Mucosa of descending colon (tissue), 3 donors: ENCODE results near the gene PIKFYVE. TPM values are rescaled to one million over a fixed set of nuclear protein-coding genes. Genes with fewer than 3 reads are reported as not detected.

Source experiments
- ATAC-seq: fragments of 200-7000 bp; cut with Tn5 transposase; one replicate; pipeline ENCODE4 v1.9.1; 2020; ENCODE audit warnings: mild to moderate bottlenecking, moderate library complexity
- DNase-seq, 3 donors: peaks; one replicate each; pipeline ENCODE4 v3.0.0-alpha.2; 2020
- H3K36me3 ChIP-seq: fragments of 200-600 bp; one replicate; pipeline ENCODE4 v1.8.0; 2021; ENCODE audit warnings: low read depth, mild to moderate bottlenecking
- H3K4me1 ChIP-seq: fragments of 200-600 bp; one replicate; pipeline ENCODE4 v1.8.0; 2021; ENCODE audit warnings: low read depth, mild to moderate bottlenecking
- H3K4me3 ChIP-seq: fragments of 200-600 bp; one replicate; pipeline ENCODE4 v1.8.0; 2021; ENCODE audit warnings: mild to moderate bottlenecking
- H3K9me3 ChIP-seq: fragments of 200-600 bp; one replicate; pipeline ENCODE4 v1.8.0; 2021; ENCODE audit warnings: mild to moderate bottlenecking
- intact Hi-C, 2 donors: fragments of 100-400 bp; cut with DNase I in 1 of 2; cut with micrococcal nuclease in 1 of 2; formaldehyde crosslinking; loops; one replicate each; pipeline versions ENCODE4 v1.11.0 to v1.11.1; 2022; cut with DNase I, micrococcal nuclease
- total RNA-seq, 3 donors: library from RNA; stranded (reverse); fragmentation: NEBNext Ultra II Directional in 2 of 3; extraction: Animal tissue kit (Norgen Biotek cat#: 25700) in 2 of 3; gene quantifications; one replicate each; pipeline versions ENCODE4 v1.2.1 to v1.2.4, GENCODE V29; 2021 to 2023
- TF ChIP-seq, protein P1 (sequence below): fragments of 200-600 bp; IDR thresholded peaks from one replicate; pipeline ENCODE4 v1.8.0; 2022; ENCODE audit warnings: antibody characterized with exemption, mild to moderate bottlenecking
- donor health status: DM: no; HTN: no; CAD: no; lungs with moderate emphysema.
- donor health status: DM: no; HTN: no; CAD: no.
- donor health status: DM: no; HTN: yes; CAD: no.

Gene PIKFYVE
- total RNA-seq, 3 donors from 2014 or later: 20.5 to 29.6 (median 25.2) TPM

DNA sequence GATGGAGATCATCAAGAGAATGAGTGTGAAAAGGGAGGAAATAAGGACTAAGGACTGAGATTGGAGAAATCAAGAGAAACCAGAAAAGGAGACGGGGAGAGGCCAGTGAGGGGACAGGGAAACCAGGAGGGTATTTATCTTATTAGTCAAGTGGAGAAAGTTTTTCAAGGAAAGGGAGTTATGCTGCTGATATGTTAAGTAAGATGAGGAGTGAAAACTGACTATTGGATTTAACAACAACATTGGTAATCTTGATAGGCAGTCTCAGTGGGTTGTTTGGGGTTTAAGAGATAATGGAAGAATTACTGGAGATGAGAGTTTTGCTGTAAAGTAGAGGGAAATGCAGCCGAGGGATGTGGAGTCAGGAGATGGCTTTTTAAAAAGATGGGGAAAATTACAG lies 30.6 kb downstream of the PIKFYVE start:
- Histone ChIP-seq H3K4me3 (no peak overlapping the region), H3K9me3 (no peaks in the 10 kb centered on the region), H3K4me1 (no peaks in the 10 kb centered on the region), H3K36me3 (no peaks in the 10 kb centered on the region)
- TF ChIP-seq, protein P1, sequence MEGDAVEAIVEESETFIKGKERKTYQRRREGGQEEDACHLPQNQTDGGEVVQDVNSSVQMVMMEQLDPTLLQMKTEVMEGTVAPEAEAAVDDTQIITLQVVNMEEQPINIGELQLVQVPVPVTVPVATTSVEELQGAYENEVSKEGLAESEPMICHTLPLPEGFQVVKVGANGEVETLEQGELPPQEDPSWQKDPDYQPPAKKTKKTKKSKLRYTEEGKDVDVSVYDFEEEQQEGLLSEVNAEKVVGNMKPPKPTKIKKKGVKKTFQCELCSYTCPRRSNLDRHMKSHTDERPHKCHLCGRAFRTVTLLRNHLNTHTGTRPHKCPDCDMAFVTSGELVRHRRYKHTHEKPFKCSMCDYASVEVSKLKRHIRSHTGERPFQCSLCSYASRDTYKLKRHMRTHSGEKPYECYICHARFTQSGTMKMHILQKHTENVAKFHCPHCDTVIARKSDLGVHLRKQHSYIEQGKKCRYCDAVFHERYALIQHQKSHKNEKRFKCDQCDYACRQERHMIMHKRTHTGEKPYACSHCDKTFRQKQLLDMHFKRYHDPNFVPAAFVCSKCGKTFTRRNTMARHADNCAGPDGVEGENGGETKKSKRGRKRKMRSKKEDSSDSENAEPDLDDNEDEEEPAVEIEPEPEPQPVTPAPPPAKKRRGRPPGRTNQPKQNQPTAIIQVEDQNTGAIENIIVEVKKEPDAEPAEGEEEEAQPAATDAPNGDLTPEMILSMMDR: no peak
- DNase-seq (no peak), ATAC-seq (no peak)
- intact Hi-C loops: no loop called here

DNA sequence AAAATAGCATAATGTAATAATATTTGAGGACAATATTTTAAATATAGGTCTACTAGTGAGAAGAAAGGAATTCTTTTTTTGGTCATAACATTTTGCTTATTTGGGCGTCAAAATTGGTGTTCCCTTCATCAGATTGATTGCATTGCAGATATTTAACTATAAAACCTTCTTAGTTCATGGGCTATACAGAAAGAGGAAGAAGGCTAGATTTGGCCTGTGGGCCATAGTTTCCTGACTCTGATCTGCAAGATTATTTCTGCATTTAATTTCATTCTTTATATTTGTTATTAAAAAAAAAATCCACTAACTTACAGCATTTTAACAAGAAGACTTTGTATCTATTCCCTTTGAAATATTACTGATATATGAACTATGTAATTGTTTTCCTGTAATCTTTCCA lies 31.9 kb downstream of the PIKFYVE start:
- no peaks in the 10 kb centered on the region for H3K4me1 ChIP-seq
- TF ChIP-seq, protein P1: no peak
- no peak for DNase-seq
- no peaks in the 10 kb centered on the region for H3K36me3 ChIP-seq
- no peak for ATAC-seq
- no peak overlapping the region for H3K4me3 ChIP-seq
- intact Hi-C loops: no loop called here
- H3K9me3 ChIP-seq: no peaks in the 10 kb centered on the region

DNA sequence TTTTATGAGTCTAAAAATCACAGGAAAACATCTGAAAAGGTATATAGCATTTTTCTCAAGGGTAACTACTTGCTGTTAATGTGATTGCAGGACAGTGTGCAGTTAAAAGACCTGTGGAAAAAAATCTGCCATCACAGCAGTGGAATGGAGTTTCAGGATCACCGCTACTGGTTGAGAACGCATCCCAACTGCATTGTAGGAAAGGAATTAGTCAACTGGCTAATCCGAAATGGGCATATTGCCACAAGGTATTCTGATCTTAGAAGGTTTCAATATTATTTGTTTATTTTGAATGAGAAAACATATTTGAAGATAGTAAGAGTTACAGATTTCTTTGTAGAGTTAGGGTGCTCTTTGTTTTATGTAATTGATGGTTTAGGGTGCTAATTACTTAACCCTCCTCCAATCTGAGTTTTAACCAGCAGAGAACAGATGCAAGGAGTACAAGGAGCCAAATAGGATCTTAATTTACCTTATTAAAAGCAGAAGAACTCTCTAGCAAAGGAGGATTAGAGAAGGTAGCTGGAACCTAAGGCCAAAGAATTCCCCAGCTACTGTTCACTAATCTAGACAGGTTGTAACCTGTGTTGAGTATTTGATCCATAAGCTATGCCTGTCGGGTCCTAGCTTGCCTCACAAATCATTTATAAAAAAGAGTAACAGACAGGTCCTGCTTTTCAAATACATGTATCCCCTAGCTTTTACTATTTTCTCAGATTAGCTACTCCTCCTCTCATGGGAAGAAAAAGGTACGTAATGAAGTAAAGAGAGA lies 35.0 kb downstream of the PIKFYVE start:
- Histone ChIP-seq H3K36me3 (peaks cover 5% of the 10 kb centered on the region), H3K4me1 (no peaks in the 10 kb centered on the region), H3K4me3 (no peak overlapping the region), H3K9me3 (no peaks in the 10 kb centered on the region)
- TF ChIP-seq, protein P1: no peak
- no peak for DNase-seq
- ATAC-seq: no peak
- intact Hi-C loops: no loop called here

DNA sequence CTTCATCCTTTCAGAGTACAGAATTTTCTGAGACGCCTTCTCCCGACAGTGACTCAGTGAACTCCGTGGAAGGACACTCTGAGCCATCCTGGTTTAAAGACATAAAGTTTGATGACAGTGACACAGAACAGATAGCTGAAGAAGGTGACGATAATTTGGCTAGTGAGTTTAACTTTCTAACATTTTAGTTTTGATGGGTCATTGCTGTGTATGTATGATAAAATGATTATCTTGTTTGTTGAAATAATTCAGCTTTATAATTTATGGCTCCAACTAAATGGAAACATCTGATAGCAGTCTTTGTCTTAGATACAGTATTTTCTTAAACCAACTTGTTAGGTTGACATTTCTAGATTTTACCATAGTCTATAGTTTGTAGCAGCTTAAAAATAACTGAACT lies 38.1 kb downstream of the PIKFYVE start:
- Histone ChIP-seq H3K36me3 (peaks cover 5% of the 10 kb centered on the region), H3K9me3 (no peaks in the 10 kb centered on the region), H3K4me3 (no peak overlapping the region), H3K4me1 (no peaks in the 10 kb centered on the region)
- intact Hi-C loops: no loop called here
- ATAC-seq: no peak
- TF ChIP-seq, protein P1: no peak
- no peak for DNase-seq

DNA sequence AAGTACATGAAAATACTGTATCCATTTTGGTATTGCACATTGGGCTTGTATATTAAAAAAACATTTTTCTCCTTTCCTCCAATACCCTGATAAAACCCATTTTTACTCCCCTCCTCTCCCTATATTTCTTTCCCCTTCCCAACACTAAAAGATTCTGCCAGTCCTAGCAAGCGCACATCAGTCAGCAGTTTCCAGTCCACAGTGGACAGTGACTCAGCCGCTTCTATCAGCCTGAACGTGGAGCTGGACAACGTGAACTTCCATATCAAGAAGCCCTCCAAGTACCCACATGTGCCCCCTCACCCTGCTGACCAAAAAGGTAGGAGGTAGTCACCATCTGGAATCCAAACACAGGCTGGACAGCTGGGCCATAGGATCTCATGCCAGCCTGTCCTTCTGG lies 38.6 kb downstream of the PIKFYVE start:
- H3K4me3 ChIP-seq: no peak overlapping the region
- peaks cover 5% of the 10 kb centered on the region for H3K36me3 ChIP-seq
- intact Hi-C loops: no loop called here
- ATAC-seq: no peak
- TF ChIP-seq, protein P1: no peak
- no peaks in the 10 kb centered on the region for H3K4me1 ChIP-seq
- no peaks in the 10 kb centered on the region for H3K9me3 ChIP-seq
- DNase-seq: no peak
